OCI-LY3 (cell line): ENCODE measurements around the gene LDB2.

ENCODE experiments used
- CTCF ChIP-seq: fragments of 200-600, 300-600 bp; sonication (generic); IDR thresholded peaks from 2 replicates; pipeline ENCODE4 v1.5.1; 2014; ENCODE audit warnings: antibody characterized with exemption, low read length, low read depth
- EZH2phosphoT487 ChIP-seq: fragments of 200-600 bp; shearing (Covaris generic); IDR thresholded peaks from 2 replicates; pipeline ENCODE4 v1.6.1; 2018; ENCODE audit warnings: antibody characterized with exemption, mixed run types, low read depth

DNA sequence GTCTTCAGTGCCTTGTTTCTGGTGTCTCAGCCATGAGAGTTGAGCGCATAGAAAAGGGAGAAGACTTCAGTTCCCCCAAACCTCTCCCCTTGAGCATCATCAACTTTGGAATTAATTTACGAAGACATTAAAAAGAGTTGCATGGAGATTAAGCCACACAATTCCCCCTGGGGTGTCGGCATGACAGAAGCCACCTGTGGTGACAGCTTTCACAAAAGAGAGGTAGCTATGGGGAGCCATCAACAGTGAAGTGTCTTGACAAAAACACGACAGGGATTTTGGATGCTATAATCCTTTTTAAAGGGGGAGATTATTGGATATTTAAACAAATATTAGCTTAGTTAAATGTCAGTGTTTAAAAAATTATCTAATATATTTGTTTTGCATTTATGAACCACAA, 307.6 kb downstream of the LDB2 start:
- TF ChIP-seq CTCF (no peak), EZH2phosphoT487 (no peak)
